ENCODE results near the gene NEUROD4.

The NEUROD4 gene

DNA sequence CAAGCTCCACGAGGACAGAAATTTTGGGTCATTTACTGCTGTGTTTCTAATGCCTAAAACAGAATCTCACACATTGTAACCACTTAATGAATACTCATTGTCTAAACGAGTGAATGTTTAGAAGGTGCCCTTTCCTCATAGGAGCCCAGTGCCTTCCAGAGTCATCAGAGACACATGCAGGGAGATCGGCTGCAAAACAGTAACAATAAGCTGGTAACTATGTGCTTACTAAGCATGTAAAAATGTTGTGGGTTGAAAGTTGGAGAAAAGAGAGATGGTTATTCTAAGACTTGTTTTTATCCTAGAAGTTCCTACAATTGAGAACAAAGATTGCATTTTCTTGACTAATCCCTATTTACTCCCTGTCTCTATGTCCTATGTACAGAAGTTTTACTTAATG is 42.6 kb upstream of the NEUROD4 start:
- Histone ChIP-seq H3K79me2 (ENCODE audit: insufficient read depth, low read length) (no peaks in the 10 kb centered on the region), H3K27me3 (ENCODE audit: low read length) (no peaks in the 10 kb centered on the region), H3K9me3 (ENCODE audit: insufficient read depth, low read length) (no peaks in the 10 kb centered on the region), H3K36me3 (ENCODE audit: low read length) (0 out of 2 replicates have a peak, but pooled peaks cover 10% of the 10 kb centered on the region), H2AFZ (ENCODE audit: low read depth, low read length, severe bottlenecking) (no peak overlapping the region), H3K9me2 (replicated peaks; ENCODE audit: insufficient read depth, low read length) (no peaks in the 10 kb centered on the region), H3K27ac (ENCODE audit: low read depth, low read length) (no peak overlapping the region), H3K4me2 (ENCODE audit: low read depth, low read length, poor library complexity, severe bottlenecking) (no peak overlapping the region), H3K4me3 (ENCODE audit: insufficient read depth, low read length, poor library complexity, severe bottlenecking) (no peak overlapping the region), H4K20me1 (ENCODE audit: low read depth, low read length) (no peaks in the 10 kb centered on the region), H3K9ac (ENCODE audit: low read length) (no peak overlapping the region), H3F3A (ENCODE audit: insufficient read depth) (no peaks in the 10 kb centered on the region)
- TF ChIP-seq, protein P1, sequence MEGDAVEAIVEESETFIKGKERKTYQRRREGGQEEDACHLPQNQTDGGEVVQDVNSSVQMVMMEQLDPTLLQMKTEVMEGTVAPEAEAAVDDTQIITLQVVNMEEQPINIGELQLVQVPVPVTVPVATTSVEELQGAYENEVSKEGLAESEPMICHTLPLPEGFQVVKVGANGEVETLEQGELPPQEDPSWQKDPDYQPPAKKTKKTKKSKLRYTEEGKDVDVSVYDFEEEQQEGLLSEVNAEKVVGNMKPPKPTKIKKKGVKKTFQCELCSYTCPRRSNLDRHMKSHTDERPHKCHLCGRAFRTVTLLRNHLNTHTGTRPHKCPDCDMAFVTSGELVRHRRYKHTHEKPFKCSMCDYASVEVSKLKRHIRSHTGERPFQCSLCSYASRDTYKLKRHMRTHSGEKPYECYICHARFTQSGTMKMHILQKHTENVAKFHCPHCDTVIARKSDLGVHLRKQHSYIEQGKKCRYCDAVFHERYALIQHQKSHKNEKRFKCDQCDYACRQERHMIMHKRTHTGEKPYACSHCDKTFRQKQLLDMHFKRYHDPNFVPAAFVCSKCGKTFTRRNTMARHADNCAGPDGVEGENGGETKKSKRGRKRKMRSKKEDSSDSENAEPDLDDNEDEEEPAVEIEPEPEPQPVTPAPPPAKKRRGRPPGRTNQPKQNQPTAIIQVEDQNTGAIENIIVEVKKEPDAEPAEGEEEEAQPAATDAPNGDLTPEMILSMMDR (IDR thresholded peaks at IDR 0.05; ENCODE audit: insufficient read depth, low read length, poor library complexity, severe bottlenecking): no peak
- no peak for TF ChIP-seq EZH2phosphoT487 (conservative IDR thresholded peaks at IDR 0.05; ENCODE audit: low read length)

DNA sequence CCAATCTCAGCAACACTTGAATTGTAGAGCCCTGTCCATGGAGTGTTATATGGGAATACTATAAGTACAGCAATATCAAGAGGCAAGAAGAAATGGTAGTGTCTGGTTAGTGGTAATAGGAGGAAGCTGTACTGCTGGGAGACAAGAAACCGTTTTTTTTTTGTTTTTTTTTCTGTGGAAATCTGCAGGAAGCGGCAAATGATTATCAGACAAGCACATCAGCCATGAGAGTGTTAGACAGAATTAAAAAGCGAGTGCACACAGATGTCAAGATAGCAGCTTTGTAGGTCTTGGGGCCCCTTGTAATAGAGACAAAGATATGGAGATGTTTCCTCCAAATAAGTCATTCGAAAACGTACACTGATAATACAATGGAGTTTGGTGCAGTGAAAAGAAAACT is 41.9 kb upstream of the NEUROD4 start:
- no peaks in the 10 kb centered on the region for H3K9me3 ChIP-seq (ENCODE audit: insufficient read depth, low read length)
- H3K9ac ChIP-seq (ENCODE audit: low read length): no peak overlapping the region
- H2AFZ ChIP-seq (ENCODE audit: low read depth, low read length, severe bottlenecking): no peak overlapping the region
- no peak overlapping the region for H3K4me2 ChIP-seq (ENCODE audit: low read depth, low read length, poor library complexity, severe bottlenecking)
- no peaks in the 10 kb centered on the region for H3F3A ChIP-seq (ENCODE audit: insufficient read depth)
- no peaks in the 10 kb centered on the region for H3K9me2 ChIP-seq (replicated peaks; ENCODE audit: insufficient read depth, low read length)
- no peaks in the 10 kb centered on the region for H3K27me3 ChIP-seq (ENCODE audit: low read length)
- 0 out of 2 replicates have a peak, but pooled peaks cover 3% of the 10 kb centered on the region for H3K36me3 ChIP-seq (ENCODE audit: low read length)
- H4K20me1 ChIP-seq (ENCODE audit: low read depth, low read length): no peaks in the 10 kb centered on the region
- no peak for TF ChIP-seq EZH2phosphoT487 (conservative IDR thresholded peaks at IDR 0.05; ENCODE audit: low read length)
- TF ChIP-seq, protein P1 (IDR thresholded peaks at IDR 0.05; ENCODE audit: insufficient read depth, low read length, poor library complexity, severe bottlenecking): no peak
- no peak overlapping the region for H3K27ac ChIP-seq (ENCODE audit: low read depth, low read length)
- no peaks in the 10 kb centered on the region for H3K79me2 ChIP-seq (ENCODE audit: insufficient read depth, low read length)
- H3K4me3 ChIP-seq (ENCODE audit: insufficient read depth, low read length, poor library complexity, severe bottlenecking): no peak overlapping the region

DNA sequence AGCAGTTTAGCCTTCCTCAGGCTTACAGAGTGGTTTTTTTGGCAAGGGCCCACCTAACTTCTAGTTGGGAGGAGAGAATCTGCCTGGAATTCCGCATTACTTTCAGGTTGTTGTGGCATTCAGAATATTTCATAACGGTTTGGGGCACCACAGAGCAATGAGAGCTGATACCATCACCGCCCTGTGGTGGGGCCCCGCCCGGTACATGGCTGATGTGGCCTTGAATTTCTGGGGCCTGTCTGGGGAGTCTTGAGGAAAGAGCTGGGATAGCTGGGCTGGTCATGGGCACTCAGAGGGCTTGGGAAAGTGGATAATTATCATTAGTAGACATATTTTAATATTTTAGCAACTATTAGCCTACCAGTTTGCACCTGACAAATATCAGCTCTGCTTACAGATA is 39.4 kb upstream of the NEUROD4 start:
- TF ChIP-seq, protein P1 (IDR thresholded peaks at IDR 0.05; ENCODE audit: insufficient read depth, low read length, poor library complexity, severe bottlenecking): no peak
- no peak for TF ChIP-seq EZH2phosphoT487 (conservative IDR thresholded peaks at IDR 0.05; ENCODE audit: low read length)
- Histone ChIP-seq H3K27ac (ENCODE audit: low read depth, low read length) (no peak overlapping the region), H3K79me2 (ENCODE audit: insufficient read depth, low read length) (no peaks in the 10 kb centered on the region), H3K9ac (ENCODE audit: low read length) (no peak overlapping the region), H3K9me3 (ENCODE audit: insufficient read depth, low read length) (no peaks in the 10 kb centered on the region), H3K9me2 (replicated peaks; ENCODE audit: insufficient read depth, low read length) (no peaks in the 10 kb centered on the region), H3K36me3 (ENCODE audit: low read length) (no peaks in the 10 kb centered on the region), H3F3A (ENCODE audit: insufficient read depth) (no peaks in the 10 kb centered on the region), H4K20me1 (ENCODE audit: low read depth, low read length) (no peaks in the 10 kb centered on the region), H3K4me2 (ENCODE audit: low read depth, low read length, poor library complexity, severe bottlenecking) (no peak overlapping the region), H3K27me3 (ENCODE audit: low read length) (no peaks in the 10 kb centered on the region), H2AFZ (ENCODE audit: low read depth, low read length, severe bottlenecking) (no peak overlapping the region), H3K4me3 (ENCODE audit: insufficient read depth, low read length, poor library complexity, severe bottlenecking) (no peak overlapping the region)
